H9 (cell line): ENCODE results near the gene GPR52. TPM values are rescaled to one million over a fixed set of nuclear protein-coding genes. Genes with fewer than 3 reads are reported as not detected.

Experiments used
- DNase-seq: peaks from one replicate; pipeline ENCODE4 v3.0.0-alpha.2; 2017
- H2AFZ ChIP-seq: one replicate; pipeline ENCODE4 v1.6.1; 2013; ENCODE audit warnings: mild to moderate bottlenecking, low read length, control low read depth, moderate library complexity
- H2AK5ac ChIP-seq: 2 replicates; pipeline ENCODE4 v1.6.1; 2013; ENCODE audit warnings: low read length, control low read depth, mixed read lengths; ENCODE audit not compliant: insufficient read length
- H2BK120ac ChIP-seq: one replicate; pipeline ENCODE4 v1.6.1; 2013; ENCODE audit warnings: low read depth, mild to moderate bottlenecking, low read length, control low read depth, inconsistent platforms; ENCODE audit not compliant: poor library complexity, severe bottlenecking
- H2BK12ac ChIP-seq: 2 replicates; pipeline ENCODE4 v1.6.1; 2013; ENCODE audit warnings: low read length, control low read depth, mixed read lengths, low read depth; ENCODE audit not compliant: insufficient read length
- H2BK15ac ChIP-seq: 2 replicates; pipeline ENCODE4 v1.6.1; 2013; ENCODE audit warnings: low read depth, low read length, control low read depth
- H2BK20ac ChIP-seq: one replicate; pipeline ENCODE4 v1.6.1; 2013; ENCODE audit warnings: low read depth, mild to moderate bottlenecking, low read length, control low read depth, inconsistent platforms; ENCODE audit not compliant: poor library complexity, severe bottlenecking
- H2BK5ac ChIP-seq: 2 replicates; pipeline ENCODE4 v1.6.1; 2013; ENCODE audit warnings: low read length, control low read depth, mixed read lengths; ENCODE audit not compliant: insufficient read length
- H3K14ac ChIP-seq: 2 replicates; pipeline ENCODE4 v1.6.1; 2013; ENCODE audit warnings: low read length, control low read depth; ENCODE audit not compliant: insufficient read depth
- H3K18ac ChIP-seq: 2 replicates; pipeline ENCODE4 v1.6.1; 2013; ENCODE audit warnings: low read depth, mild to moderate bottlenecking, mixed read lengths, low read length, control low read depth; ENCODE audit not compliant: insufficient read length
- H3K23ac ChIP-seq: 2 replicates; pipeline ENCODE4 v1.6.1; 2013; ENCODE audit warnings: low read length, control low read depth, mixed read lengths, low read depth; ENCODE audit not compliant: insufficient read length
- H3K23me2 ChIP-seq: 2 replicates; pipeline ENCODE4 v1.6.1; 2013; ENCODE audit warnings: low read depth, mild to moderate bottlenecking, mixed read lengths, low read length, control low read depth; ENCODE audit not compliant: insufficient read length, poor library complexity, severe bottlenecking
- H3K27ac ChIP-seq: 2 replicates; pipeline ENCODE4 v1.5.1; 2013; ENCODE audit warnings: low read length, control low read depth, mixed read lengths, low read depth; ENCODE audit not compliant: insufficient read length
- H3K27me3 ChIP-seq: 2 replicates; pipeline ENCODE4 v1.6.1; 2013; ENCODE audit warnings: low read length, control low read depth, inconsistent platforms; ENCODE audit not compliant: insufficient read depth
- H3K4ac ChIP-seq: 2 replicates; pipeline ENCODE4 v1.6.1; 2013; ENCODE audit warnings: low read depth, mild to moderate bottlenecking, control low read depth, inconsistent platforms, low read length, moderate library complexity
- H3K4me1 ChIP-seq: 2 replicates; pipeline ENCODE4 v1.6.1; 2013; ENCODE audit warnings: low read length, control low read depth, inconsistent platforms; ENCODE audit not compliant: insufficient read depth
- H3K4me2 ChIP-seq: 2 replicates; pipeline ENCODE4 v1.6.1; 2013; ENCODE audit warnings: low read length, control low read depth, mixed read lengths; ENCODE audit not compliant: insufficient read length, insufficient read depth
- H3K56ac ChIP-seq: 2 replicates; pipeline ENCODE4 v1.6.1; 2013; ENCODE audit warnings: low read depth, mild to moderate bottlenecking, mixed read lengths, low read length, control low read depth; ENCODE audit not compliant: insufficient read length
- H3K79me1 ChIP-seq: 2 replicates; pipeline ENCODE4 v1.6.1; 2013; ENCODE audit warnings: low read depth, mild to moderate bottlenecking, moderate library complexity, low read length, control low read depth, inconsistent platforms; ENCODE audit not compliant: insufficient read depth, poor library complexity, severe bottlenecking
- H3K79me2 ChIP-seq: 2 replicates; pipeline ENCODE4 v1.6.1; 2013; ENCODE audit warnings: low read length, control low read depth, inconsistent platforms; ENCODE audit not compliant: insufficient read depth
- H3K9ac ChIP-seq: 2 replicates; pipeline ENCODE4 v1.6.1; 2013; ENCODE audit warnings: low read length, control low read depth, mixed read lengths; ENCODE audit not compliant: insufficient read length; ENCODE audit errors: extremely low read depth
- H3K9me3 ChIP-seq: one replicate; pipeline ENCODE4 v1.6.1; 2013; ENCODE audit warnings: low read depth, low read length, inconsistent platforms; ENCODE audit not compliant: control insufficient read depth
- H3T11ph ChIP-seq: one replicate; pipeline ENCODE4 v1.6.1; 2013; ENCODE audit warnings: mild to moderate bottlenecking, low read length, control low read depth, inconsistent platforms
- H4K20me1 ChIP-seq: one replicate; pipeline ENCODE4 v1.6.1; 2013; ENCODE audit not compliant: control insufficient read depth, insufficient read length, insufficient read depth
- H4K5ac ChIP-seq: 2 replicates; pipeline ENCODE4 v1.6.1; 2013; ENCODE audit warnings: low read depth, mild to moderate bottlenecking, mixed read lengths, low read length, control low read depth; ENCODE audit not compliant: insufficient read length
- H4K8ac ChIP-seq: replicated peaks from 2 replicates; pipeline ENCODE4 v1.6.1; 2013; ENCODE audit warnings: low read length, control low read depth, mixed read lengths, low read depth; ENCODE audit not compliant: insufficient read length
- H4K91ac ChIP-seq: 2 replicates; pipeline ENCODE4 v1.6.1; 2013; ENCODE audit warnings: low read depth, mild to moderate bottlenecking, moderate library complexity, mixed read lengths, low read length, control low read depth; ENCODE audit not compliant: insufficient read length
- H3K27ac Mint-ChIP-seq, 3 experiments: 2 replicates in 2 of 3; 3 replicates in 1 of 3; pipeline ENCODE4 v1.8.0; 2020 to 2021; ENCODE audit warnings: mixed read lengths in 3 of 3, mild to moderate bottlenecking in 1 of 3, moderate library complexity in 1 of 3
- H3K27me3 Mint-ChIP-seq: 2 replicates; pipeline ENCODE4 v1.8.0; 2021; ENCODE audit warnings: low read depth, mild to moderate bottlenecking, moderate library complexity, mixed read lengths
- H3K36me3 Mint-ChIP-seq, 3 experiments: 2 replicates in 2 of 3; 3 replicates in 1 of 3; pipeline ENCODE4 v1.8.0; 2020 to 2021; ENCODE audit warnings: low read depth in 3 of 3, mixed read lengths in 3 of 3; ENCODE audit not compliant: insufficient read depth in 1 of 3
- H3K4me1 Mint-ChIP-seq, 2 experiments: 2 replicates each; pipeline ENCODE4 v1.8.0; 2020; ENCODE audit warnings: mixed read lengths in 2 of 2
- H3K4me3 Mint-ChIP-seq, 2 experiments: 2 replicates in 1 of 2; 3 replicates in 1 of 2; pipeline ENCODE4 v1.8.0; 2020 to 2021; ENCODE audit warnings: mild to moderate bottlenecking in 2 of 2, mixed read lengths in 2 of 2, moderate library complexity in 1 of 2
- H3K9me3 Mint-ChIP-seq, 2 experiments: 2 replicates in 1 of 2; 3 replicates in 1 of 2; pipeline ENCODE4 v1.8.0; 2020; ENCODE audit warnings: mild to moderate bottlenecking in 2 of 2, mixed read lengths in 2 of 2, moderate library complexity in 1 of 2
- CTCF ChIP-seq: fragments of 200-600 bp; sonication (generic); conservative IDR thresholded peaks from 3 replicates; pipeline ENCODE4 v1.8.0; 2021; ENCODE audit warnings: antibody characterized with exemption, mild to moderate bottlenecking
- WGBS: extraction: QIAGEN DNeasy Blood & Tissue Kit; methylation state at CpG from one replicate; pipeline ENCODE4 v1.1.7; 2013; ENCODE audit warnings: missing lambda C conversion rate, low lambda C conversion rate, mixed read lengths; ENCODE audit not compliant: insufficient read length; ENCODE audit errors: extremely low coverage; 5-methylcytosine and 5-hydroxymethylcytosine counted together
- total RNA-seq: library from RNA; stranded (reverse); gene quantifications from 2 replicates; pipeline ENCODE4 v1.2.1, GENCODE V29; 2021

Gene GPR52
- total RNA-seq, 1 experiment from 2014 or later = 0.28 TPM

DNA sequence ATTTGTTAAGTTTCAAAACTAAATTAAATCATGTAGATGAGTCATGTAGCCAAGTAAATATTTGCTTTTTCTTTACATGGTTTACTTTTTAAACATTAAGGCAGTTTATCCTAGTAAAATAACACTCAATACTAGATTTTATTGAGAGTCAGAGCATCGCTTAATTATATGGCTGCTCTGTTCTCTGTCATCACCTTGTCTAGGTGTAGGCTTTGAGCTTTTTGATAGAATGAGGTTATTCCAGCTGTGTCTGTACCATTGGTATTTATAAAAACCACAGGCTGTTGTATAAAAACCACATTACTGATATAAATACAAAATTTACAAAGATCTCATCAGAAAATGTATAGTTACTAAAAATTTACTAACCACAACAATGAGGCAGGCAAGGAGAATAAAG is 42.5 kb upstream of the GPR52 start:
- H3K4me3 Mint-ChIP-seq = no peak overlapping the region
- WGBS = no CpG with 5 or more reads among the region's 1 CpG
- no peak overlapping the region for H3K56ac ChIP-seq
- no peak overlapping the region for H3K4me2 ChIP-seq
- H3K9me3 ChIP-seq = no peaks in the 10 kb centered on the region
- H2AK5ac ChIP-seq = no peak overlapping the region
- TF ChIP-seq CTCF = no peak
- H3K9ac ChIP-seq = no peak overlapping the region
- no peak overlapping the region for H4K91ac ChIP-seq
- no peaks in the 10 kb centered on the region for H3K9me3 Mint-ChIP-seq
- H3K36me3 Mint-ChIP-seq = no peaks in the 10 kb centered on the region
- H3K14ac ChIP-seq = no peak overlapping the region
- H2BK12ac ChIP-seq = no peak overlapping the region
- no peak overlapping the region for H2AFZ ChIP-seq
- H2BK5ac ChIP-seq = no peak overlapping the region
- no peaks in the 10 kb centered on the region for H3K27me3 ChIP-seq
- no peaks in the 10 kb centered on the region for H3K4me1 Mint-ChIP-seq
- no peak overlapping the region for H4K5ac ChIP-seq
- no peaks in the 10 kb centered on the region for H3K4me1 ChIP-seq
- no peak overlapping the region for H2BK15ac ChIP-seq
- H4K8ac ChIP-seq = no peak overlapping the region
- no peaks in the 10 kb centered on the region for H3K79me2 ChIP-seq
- H3K23ac ChIP-seq = no peak overlapping the region
- no peaks in the 10 kb centered on the region for H4K20me1 ChIP-seq
- H3K4ac ChIP-seq = no peak overlapping the region
- no peak overlapping the region for H2BK20ac ChIP-seq
- H3K18ac ChIP-seq = no peak overlapping the region
- no peaks in the 10 kb centered on the region for H3K23me2 ChIP-seq
- no peak overlapping the region for H3K27ac ChIP-seq
- H3K79me1 ChIP-seq = no peaks in the 10 kb centered on the region
- H3T11ph ChIP-seq = no peak overlapping the region
- no peak overlapping the region for H3K27ac Mint-ChIP-seq
- H3K27me3 Mint-ChIP-seq = no peaks in the 10 kb centered on the region
- no peak for DNase-seq
- H2BK120ac ChIP-seq = no peak overlapping the region
